ENCODE results near the gene OSBP2.

OSBP2 gene

GRCh38 chr22:30868663-30869385 lies 174.2 kb downstream of the OSBP2 start:
- TF ChIP-seq YY1 (IDR thresholded peaks at IDR 0.05; ENCODE audit: low read depth) (peak; percentile 40; the same call in 1 of the 2 replicates), NFIC (IDR thresholded peaks at IDR 0.05) (peak; percentile 95), MAX (IDR thresholded peaks at IDR 0.05) (peak; percentile 54; the same call in 1 of the 2 replicates), FOXM1 (IDR thresholded peaks at IDR 0.05; ENCODE audit: borderline replicate concordance, low read depth) (peak; percentile 60), RAD21 (IDR thresholded peaks at IDR 0.05; ENCODE audit: low read depth) (no peak), TEAD4 (IDR thresholded peaks at IDR 0.05) (no peak), ZBTB7A (IDR thresholded peaks at IDR 0.05; ENCODE audit: low read depth) (0 out of 2 replicates have a peak, but pooled peaks have one; percentile 75), USF1 (IDR thresholded peaks at IDR 0.05) (peak; percentile 46), EGR1 (IDR thresholded peaks at IDR 0.05) (peak; percentile 67; the same call in 1 of the 2 replicates), CREB1 (IDR thresholded peaks at IDR 0.05; ENCODE audit: low read depth) (no peak), CEBPB (IDR thresholded peaks at IDR 0.05) (no peak), EP300 (IDR thresholded peaks at IDR 0.05; ENCODE audit: borderline replicate concordance) (peak; percentile 88), TAF1 (IDR thresholded peaks at IDR 0.05; ENCODE audit: low read depth) (no peak), REST (IDR thresholded peaks at IDR 0.05; ENCODE audit: low read depth) (no peak), TCF12 (IDR thresholded peaks at IDR 0.05; ENCODE audit: low read depth) (peak; percentile 93)

- no peak for TF ChIP-seq TCF12 (IDR thresholded peaks at IDR 0.05; ENCODE audit: low read depth)
- no peak for TF ChIP-seq TAF1 (IDR thresholded peaks at IDR 0.05; ENCODE audit: low read depth)
- no peak for TF ChIP-seq ZBTB7A (IDR thresholded peaks at IDR 0.05; ENCODE audit: low read depth)
- TF ChIP-seq EP300 (IDR thresholded peaks at IDR 0.05; ENCODE audit: borderline replicate concordance) = no peak
- no peak for TF ChIP-seq RAD21 (IDR thresholded peaks at IDR 0.05; ENCODE audit: low read depth)
- no peak for TF ChIP-seq MAX (IDR thresholded peaks at IDR 0.05)
- TF ChIP-seq FOXM1 (IDR thresholded peaks at IDR 0.05; ENCODE audit: borderline replicate concordance, low read depth) = no peak
- no peak for TF ChIP-seq TEAD4 (IDR thresholded peaks at IDR 0.05)
- no peak for TF ChIP-seq EGR1 (IDR thresholded peaks at IDR 0.05)
- no peak for TF ChIP-seq NFIC (IDR thresholded peaks at IDR 0.05)
- TF ChIP-seq CREB1 (IDR thresholded peaks at IDR 0.05; ENCODE audit: low read depth) = no peak
- no peak for TF ChIP-seq CEBPB (IDR thresholded peaks at IDR 0.05)
- no peak for TF ChIP-seq YY1 (IDR thresholded peaks at IDR 0.05; ENCODE audit: low read depth)
- no peak for TF ChIP-seq REST (IDR thresholded peaks at IDR 0.05; ENCODE audit: low read depth)
- TF ChIP-seq USF1 (IDR thresholded peaks at IDR 0.05) = no peak
Measured at GRCh38 chr22:30869667-30870395, 175.2 kb downstream of the OSBP2 start.

- TF ChIP-seq REST (IDR thresholded peaks at IDR 0.05; ENCODE audit: low read depth) (0 out of 2 replicates have a peak, but pooled peaks have one; percentile 15), EP300 (IDR thresholded peaks at IDR 0.05; ENCODE audit: borderline replicate concordance) (no peak)
Measured at GRCh38 chr22:30870451-30871345, 176.0 kb downstream of the OSBP2 start.

Data from Ishikawa (cell line).